Pons (tissue), 1 donor: ENCODE measurements around the gene OR6J1.
"Not testable (repeated sequence)": the region's sequence is repeated elsewhere in the genome, so short reads cannot be mapped to it uniquely, and the experiment has no call there.

Source experiments
- DNase-seq: peaks from one replicate; pipeline ENCODE4 v3.0.0-alpha.2; 2016; ENCODE audit warnings: low spot score

Gene OR6J1

DNA sequence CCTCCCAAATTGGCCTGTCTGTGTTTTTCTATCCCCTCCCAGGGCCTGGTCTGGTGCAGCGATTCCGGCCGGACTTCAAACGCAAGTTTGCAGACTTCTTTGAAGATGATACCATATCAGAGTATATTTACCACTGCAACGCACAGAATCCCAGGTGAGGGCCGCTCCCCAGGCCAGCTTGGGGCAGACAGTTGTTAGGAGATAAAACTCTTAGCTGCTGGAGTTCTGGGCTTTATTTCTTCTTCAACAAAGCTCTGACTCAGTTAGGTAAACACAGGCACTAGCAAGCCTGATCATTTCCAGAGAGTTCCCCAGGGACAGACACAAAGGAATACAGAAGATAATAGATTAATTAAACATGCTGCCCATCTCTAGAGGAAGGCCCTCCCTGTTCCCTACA is 37.8 kb downstream of the OR6J1 start:
- DNase-seq = no peak

- no peak for DNase-seq
Observed at GRCh38 chr14:22602862-22603261, 41.3 kb downstream of the OR6J1 start.

GRCh38 chr14:22601996-22602395 is 42.2 kb downstream of the OR6J1 start:
- no peak for DNase-seq

GRCh38 chr14:22601456-22601855 is 42.7 kb downstream of the OR6J1 start:
- no peak for DNase-seq

DNA sequence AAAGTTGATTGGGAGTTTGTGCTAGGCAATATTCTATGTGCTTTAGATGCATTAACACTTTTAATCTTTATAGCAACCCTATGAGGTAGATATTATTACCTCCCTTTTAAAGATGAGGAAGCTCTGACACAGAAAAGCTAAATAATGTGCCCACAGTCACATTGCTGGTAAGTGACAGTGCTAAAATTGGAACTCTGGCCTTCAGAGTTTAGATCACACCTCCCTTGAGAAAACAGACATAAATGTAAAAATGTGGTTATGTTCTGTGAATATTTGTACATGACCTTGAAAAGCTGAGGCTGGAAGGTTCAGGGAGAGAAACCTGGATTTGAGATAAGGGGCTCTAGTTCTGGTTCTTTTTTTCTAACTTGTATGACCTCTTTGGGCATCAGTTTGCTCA is 44.1 kb downstream of the OR6J1 start:
- DNase-seq = no peak

DNA sequence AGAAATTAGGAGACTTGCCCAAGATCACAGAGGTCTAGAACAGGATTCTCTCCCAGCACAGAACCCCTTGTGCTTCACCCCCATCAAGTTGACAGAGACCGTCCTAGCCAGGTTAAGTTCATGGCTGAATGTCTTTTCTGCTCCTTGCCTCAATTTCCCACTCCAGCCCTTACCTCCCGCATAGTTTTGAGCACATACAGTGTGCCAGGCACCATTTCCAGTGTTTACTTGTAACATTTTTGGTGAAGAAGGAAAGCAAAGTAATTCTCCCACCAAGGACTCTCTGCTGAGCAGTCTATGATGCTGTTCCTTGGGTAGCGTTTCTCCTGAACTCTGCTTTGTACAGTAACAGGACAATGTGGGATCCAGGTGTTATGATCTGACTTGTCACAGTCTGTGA is 44.8 kb downstream of the OR6J1 start:
- DNase-seq = no peak

GRCh38 chr14:22598896-22599244 is 45.3 kb downstream of the OR6J1 start:
- DNase-seq = peak; percentile 19

- DNase-seq = peak; percentile 75
Observed at GRCh38 chr14:22598099-22598895, 45.9 kb downstream of the OR6J1 start, which contains the start of gene ABHD4. TSS of gene ABHD4 (plus strand) at chr14:22598300. CDS start at chr14:22598307, 7 bp downstream.

DNA sequence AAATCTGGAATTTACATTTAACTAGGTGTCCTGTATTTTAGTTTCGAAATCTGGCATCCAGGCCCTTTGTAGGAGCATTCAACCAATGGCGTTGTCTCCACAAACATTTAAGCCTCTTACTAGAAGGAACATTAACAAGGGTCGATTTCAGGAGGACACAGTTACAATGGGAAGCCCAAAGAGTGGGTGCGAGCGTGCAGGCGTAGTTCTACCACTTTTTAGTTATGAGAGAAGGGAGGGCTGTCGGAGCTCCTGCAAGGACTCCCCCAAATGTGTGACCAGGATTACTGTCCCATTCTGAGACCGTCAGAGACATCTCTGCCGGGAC is 46.4 kb downstream of the OR6J1 start:
- DNase-seq = no peak

GRCh38 chr14:22597265-22597664 is 46.9 kb downstream of the OR6J1 start:
- DNase-seq = no peak

DNA sequence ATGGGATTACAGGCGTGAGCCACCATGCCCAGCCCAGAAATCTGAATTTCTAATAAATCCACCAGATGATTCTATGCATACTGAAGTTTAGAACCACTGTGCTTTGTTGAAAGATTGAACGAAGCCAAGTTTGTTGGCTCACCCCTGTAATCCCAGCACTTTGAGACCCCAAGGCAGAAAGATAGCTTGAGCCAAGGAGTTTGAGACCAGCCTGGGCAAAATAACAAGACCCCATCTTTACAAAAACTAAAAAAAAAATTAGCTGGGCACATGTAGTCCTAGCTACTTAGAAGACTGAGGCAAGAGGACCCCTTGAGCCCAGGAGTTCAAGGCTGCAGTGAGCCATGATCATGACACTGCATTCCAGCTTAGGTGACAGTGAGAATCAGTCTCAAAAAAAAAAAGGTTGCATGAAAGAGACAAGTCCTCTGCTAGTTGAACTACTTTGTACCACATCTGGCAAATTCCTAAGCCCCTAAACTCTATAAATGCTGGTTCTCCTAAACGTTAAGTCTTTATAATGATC is 47.7 kb downstream of the OR6J1 start:
- DNase-seq = no peak

- DNase-seq = no peak
Observed at GRCh38 chr14:22594156-22594716, 49.9 kb downstream of the OR6J1 start.

GRCh38 chr14:22593601-22594000 is 50.6 kb downstream of the OR6J1 start:
- no peak for DNase-seq

GRCh38 chr14:22593189-22593588 is 51.0 kb downstream of the OR6J1 start:
- no peak for DNase-seq

GRCh38 chr14:22589096-22589839 is 54.9 kb downstream of the OR6J1 start, which contains the start of gene DAD1:
TSS of gene DAD1 (minus strand) at chr14:22589224. CDS start at chr14:22589157, 67 bp downstream.
- DNase-seq = peak; percentile 100

DNA sequence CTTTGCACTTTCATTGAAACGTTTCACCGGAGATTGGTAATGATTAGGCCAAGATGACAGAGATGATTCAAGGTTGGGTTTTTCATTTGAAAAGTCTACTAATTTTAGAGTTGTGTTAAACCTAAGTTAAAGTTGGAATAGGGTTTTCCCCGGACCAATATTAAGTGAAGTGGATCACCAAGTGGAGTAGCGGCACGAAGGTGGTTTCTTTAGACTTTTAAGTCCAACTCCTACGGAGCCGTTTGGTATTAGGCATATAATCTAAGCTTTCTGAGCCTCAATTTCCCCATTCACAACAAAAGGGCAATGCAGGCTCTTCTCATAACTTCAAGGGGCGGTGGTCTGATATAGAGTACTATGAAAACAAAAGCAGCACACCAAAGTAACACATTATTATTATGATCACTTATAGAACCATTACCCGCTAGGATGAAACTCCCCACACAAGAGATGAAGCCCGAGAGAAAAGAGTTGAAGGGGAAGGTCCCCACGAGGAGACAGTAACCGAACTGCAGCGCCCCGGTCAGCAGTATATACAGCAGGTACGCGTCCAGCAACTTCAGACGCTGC is 55.5 kb downstream of the OR6J1 start:
- DNase-seq = no peak

DNA sequence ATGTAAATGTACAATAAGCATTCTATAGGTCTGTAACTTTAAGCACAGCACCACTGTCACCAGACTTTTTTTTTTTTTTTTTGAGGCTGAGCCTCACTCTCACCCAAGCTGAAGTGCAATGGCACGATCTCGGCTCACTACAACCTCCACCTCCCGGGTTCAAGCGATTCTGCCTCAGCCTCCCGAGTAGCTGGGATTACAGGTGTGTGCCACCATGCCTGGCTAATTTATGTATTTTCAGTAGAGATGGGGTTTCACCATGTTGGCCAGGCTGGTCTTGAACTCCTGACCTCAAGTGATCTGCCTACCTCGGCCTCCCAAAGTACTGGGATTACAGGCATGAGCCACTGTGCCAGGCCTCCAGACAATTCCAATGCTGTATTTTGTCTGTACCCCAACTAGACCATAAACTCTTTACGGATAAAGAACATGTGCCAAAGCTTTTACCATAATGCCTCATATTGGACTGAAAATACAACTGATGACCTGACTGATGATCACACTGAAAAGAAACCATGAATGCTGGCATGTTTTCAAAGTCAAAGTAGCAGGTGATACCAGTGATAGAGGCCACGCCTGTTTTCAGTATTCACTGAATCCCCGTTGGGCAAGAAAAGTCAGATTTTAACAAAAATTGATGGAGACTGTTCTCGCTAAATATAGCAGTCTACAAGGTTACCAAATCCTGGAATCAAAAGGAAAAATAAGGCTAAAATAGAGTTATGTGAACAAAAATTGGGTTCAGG is 56.3 kb downstream of the OR6J1 start:
- DNase-seq = not testable (repeated sequence)

- DNase-seq = no peak
Observed at GRCh38 chr14:22587247-22587646, 56.9 kb downstream of the OR6J1 start.

- DNase-seq = no peak
Observed at GRCh38 chr14:22583994-22584393, 60.2 kb downstream of the OR6J1 start.
